ENCODE data around the gene ZMIZ1.

The ZMIZ1 gene

GRCh38 chr10:79314761-79315601 lies 246.2 kb downstream of the ZMIZ1 start:
- DNase-seq: no peak

DNA sequence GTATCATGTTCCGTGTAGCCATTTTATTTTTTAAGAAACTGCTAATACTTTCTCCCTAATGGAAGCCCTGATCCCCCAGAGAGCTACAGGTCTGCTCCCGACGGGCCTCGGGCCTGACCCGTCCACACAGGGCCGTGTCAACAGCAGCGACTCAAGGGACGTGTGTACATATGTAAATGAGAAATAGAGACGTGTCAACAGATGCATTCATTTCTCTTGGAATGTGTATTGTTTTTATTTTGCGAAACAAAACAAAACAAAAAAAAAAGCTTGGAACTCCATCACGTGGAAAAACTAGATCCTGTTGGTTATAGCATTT lies 246.8 kb downstream of the ZMIZ1 start:
- DNase-seq: no peak

DNA sequence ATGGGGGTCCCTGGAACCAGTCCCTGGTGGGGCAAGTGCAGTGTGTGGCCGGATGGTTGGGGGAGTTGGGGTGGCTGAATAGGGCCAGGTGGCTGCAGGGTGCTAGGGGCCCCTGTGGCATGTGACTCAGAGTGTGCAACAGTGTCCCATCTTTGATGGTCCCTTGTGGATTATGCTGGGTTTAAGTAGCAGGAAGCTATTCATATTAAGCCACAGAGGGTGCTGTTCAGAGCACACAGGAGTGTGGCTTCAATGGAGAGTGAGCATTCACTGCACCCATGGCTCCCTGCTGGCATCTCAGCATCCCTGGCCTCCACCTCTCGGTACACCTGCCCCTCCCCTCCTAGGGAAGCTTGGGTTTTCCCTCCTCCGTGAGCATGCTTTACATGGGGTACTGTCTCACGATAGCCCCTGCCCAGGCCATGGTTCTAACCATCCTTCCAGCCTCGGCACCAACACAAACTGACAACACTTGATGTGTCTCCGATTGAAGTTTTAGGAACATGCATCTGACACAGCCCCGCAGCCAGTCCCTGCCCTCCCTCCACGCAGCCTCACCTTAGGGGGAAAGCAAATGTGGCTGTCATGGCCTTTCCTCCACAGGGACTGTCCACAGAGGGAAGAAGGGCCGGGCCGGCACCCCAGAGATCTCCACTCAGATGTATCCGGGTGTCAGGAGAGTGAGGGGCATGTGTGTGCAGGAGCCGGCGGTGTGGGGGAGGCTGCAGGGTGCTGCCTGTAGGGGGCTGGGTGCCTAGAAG lies 248.1 kb downstream of the ZMIZ1 start:
- DNase-seq: no peak

DNA sequence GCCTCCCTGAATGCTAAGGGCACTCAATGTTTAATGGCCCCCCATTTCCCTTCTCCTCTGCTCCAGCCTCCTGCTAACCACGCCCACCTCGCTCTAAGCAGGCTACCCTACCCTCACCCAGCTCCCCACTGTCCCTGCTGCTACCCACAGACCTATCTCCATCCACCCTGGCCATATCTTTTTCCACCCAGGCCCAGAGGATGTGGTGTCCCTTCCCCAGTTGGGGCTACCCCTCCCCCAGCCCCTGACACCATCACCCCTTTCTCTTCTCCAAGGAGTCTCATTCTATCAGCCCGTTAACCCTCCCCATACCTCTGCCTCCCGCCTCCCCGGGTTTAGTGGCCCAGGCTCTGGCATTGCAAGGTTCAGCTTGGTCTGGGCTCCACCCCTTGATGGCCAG lies 249.6 kb downstream of the ZMIZ1 start:
- no peak for DNase-seq

DNA sequence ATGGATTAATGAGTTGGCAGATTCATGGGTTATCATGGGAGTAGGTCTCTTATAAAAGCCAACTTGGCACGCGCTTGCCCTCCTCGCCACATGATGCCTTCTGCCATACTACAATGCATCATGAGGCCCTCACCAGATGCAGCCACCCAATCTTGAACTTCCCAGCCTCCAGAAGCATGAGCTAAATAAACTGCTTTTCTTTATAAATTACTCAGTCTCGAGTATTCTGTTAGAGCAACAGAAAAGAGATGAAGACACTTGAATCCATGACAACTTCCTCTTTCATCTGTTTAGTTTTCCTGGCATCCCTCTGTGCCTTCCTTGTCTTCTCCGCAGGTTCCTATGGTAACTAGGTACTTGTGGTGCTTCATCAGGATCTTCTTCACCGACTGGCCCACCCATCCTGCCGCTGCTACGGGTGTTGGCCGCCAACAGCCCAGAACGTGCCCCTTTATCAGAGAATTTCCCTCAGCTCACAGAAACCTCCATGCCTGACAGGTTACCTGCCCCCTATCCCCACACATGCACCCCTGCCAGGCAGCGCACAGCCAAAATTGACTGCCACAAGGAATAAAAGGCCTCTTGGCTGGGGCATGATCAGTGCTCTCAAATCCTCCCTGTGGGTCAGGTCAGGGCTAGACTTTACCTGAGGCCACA lies 250.5 kb downstream of the ZMIZ1 start:
- no peak for DNase-seq

DNA sequence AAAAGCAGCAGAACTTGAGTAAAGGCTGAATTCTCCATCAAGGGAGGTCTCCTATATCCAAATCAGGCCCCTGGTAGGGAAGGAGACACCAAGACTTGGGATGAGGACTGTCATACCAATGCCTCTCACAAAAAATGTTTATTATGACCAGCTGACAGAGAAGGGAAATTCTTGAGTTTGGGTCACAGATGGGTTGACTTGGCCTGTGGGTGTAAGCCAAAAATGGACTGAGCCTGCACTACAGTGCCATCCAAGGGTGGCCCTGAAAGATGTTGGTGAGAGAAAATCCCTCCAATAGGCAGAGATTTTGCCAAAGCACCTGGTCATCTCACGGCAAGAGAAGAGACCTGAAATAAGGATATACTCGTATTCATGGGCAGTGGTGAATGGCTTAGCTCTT lies 251.6 kb downstream of the ZMIZ1 start:
- no peak for DNase-seq

- DNase-seq: no peak
These were observed 252.2 kb downstream of the ZMIZ1 start for GRCh38 chr10:79320820-79321493.

- DNase-seq: no peak
These were observed 252.7 kb downstream of the ZMIZ1 start for GRCh38 chr10:79321494-79321882.

DNA sequence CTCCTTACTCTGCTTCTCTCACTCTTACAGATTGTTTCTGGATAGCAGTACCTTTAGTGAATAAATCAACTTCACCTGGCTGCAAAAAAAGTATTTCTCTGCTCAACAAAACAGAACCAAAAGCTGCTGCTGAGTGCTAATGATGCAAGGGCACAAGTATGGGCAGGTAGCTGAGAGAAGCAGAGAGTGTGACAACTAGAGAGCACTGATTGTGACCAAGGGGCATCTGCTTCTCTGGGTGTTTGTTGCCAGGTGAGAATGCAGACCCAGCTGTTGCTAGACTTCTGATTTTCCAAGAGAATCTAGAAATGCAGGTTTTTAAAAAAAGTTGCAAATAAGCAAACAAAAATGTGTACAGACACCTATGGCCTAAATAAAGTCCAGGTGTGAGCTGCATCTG lies 253.2 kb downstream of the ZMIZ1 start:
- DNase-seq: no peak

GRCh38 chr10:79322616-79323543 lies 254.1 kb downstream of the ZMIZ1 start:
- peak; percentile 83 for DNase-seq

- DNase-seq: no peak
These were observed 254.8 kb downstream of the ZMIZ1 start for GRCh38 chr10:79323602-79324001.

GRCh38 chr10:79324032-79324695 lies 255.4 kb downstream of the ZMIZ1 start:
- no peak for DNase-seq

GRCh38 chr10:79326361-79327089 lies 257.8 kb downstream of the ZMIZ1 start:
- no peak for DNase-seq

DNA sequence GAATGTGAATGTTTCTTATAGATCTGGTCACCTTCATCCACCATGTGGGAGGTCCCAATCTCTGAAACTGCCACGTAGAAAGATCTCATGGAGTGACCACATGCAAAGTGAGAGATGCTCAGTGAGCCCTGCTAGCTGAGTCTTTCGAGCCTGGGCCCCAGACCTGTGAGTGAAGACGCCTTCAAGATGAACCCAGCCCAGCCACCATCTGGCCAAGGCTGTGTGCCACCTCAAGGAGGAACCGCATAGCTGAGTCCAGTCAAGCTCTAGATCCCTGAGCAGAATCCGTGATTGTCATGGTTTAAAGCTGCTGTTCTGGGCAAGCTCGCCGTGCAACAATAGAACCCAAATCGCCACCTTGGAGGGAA lies 258.3 kb downstream of the ZMIZ1 start:
- DNase-seq: no peak

GRCh38 chr10:79328147-79328701 lies 259.5 kb downstream of the ZMIZ1 start:
- no peak for DNase-seq

- DNase-seq: no peak
These were observed 260.2 kb downstream of the ZMIZ1 start for GRCh38 chr10:79328737-79329504.

DNA sequence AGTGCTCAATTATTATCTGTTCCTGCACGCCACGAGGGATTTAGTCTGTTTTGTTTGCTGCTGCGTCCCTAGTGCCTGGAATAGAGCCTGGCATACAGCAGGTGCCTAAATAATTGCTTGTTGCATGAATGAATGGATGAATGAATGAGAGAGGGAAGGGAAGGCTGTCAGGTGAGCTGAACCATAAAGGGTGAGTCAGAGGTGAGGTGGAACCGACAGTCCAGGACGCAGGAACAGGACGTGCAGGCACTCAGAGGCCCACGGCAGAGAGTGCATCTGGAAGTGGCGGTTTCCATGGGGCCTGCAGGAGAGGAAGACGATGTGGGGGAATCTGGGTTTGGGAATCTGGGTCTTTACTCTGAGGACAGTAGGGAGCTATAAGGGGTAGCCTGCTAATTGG lies 260.8 kb downstream of the ZMIZ1 start:
- no peak for DNase-seq

GRCh38 chr10:79331226-79331625 lies 262.5 kb downstream of the ZMIZ1 start:
- no peak for DNase-seq

DNA sequence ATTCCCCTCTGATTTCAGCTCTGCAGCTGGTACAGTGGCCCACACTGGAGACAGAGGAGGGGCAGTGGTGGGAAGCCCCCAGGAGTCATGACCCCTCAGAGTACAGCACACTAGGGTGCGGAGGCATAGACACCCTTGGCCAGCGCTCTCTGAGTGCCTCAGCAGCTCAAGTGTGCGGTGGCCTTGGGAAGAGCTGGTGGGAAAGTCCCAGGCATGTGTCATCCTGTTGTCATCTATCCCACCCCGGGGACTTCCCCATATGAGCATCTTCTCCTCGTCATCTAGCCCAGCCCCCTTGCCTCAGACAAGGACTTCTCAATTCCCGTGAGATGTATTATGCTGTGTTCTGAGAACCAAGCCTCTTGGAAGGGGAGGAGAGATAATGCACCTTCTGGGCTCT lies 262.9 kb downstream of the ZMIZ1 start:
- peak; percentile 30 for DNase-seq
